HUES48 (cell line): Measurements from ENCODE around the gene HTR2A.

Experiments used
- H3K27ac ChIP-seq: one replicate; pipeline ENCODE4 v1.7.0; 2013; ENCODE audit warnings: low read depth, low read length, inconsistent platforms
- H3K27me3 ChIP-seq: 2 replicates; pipeline ENCODE4 v1.6.1; 2013; ENCODE audit warnings: mild to moderate bottlenecking, low read length; ENCODE audit not compliant: control insufficient read depth, insufficient read depth
- H3K36me3 ChIP-seq: 2 replicates; pipeline ENCODE4 v1.6.1; 2013; ENCODE audit warnings: low read length; ENCODE audit not compliant: control insufficient read depth, insufficient read depth
- H3K4me1 ChIP-seq: 2 replicates; pipeline ENCODE4 v1.6.1; 2013; ENCODE audit warnings: mild to moderate bottlenecking, low read length; ENCODE audit not compliant: control insufficient read depth, insufficient read depth
- H3K4me3 ChIP-seq: 2 replicates; pipeline ENCODE4 v1.5.1; 2013; ENCODE audit warnings: mild to moderate bottlenecking, low read depth, low read length
- H3K9ac ChIP-seq: 2 replicates; pipeline ENCODE4 v1.6.1; 2013; ENCODE audit warnings: mild to moderate bottlenecking, low read depth, low read length, moderate library complexity
- H3K9me3 ChIP-seq: 2 replicates; pipeline ENCODE4 v1.6.1; 2013; ENCODE audit warnings: low read length; ENCODE audit not compliant: control insufficient read depth, insufficient read depth

Gene HTR2A

DNA sequence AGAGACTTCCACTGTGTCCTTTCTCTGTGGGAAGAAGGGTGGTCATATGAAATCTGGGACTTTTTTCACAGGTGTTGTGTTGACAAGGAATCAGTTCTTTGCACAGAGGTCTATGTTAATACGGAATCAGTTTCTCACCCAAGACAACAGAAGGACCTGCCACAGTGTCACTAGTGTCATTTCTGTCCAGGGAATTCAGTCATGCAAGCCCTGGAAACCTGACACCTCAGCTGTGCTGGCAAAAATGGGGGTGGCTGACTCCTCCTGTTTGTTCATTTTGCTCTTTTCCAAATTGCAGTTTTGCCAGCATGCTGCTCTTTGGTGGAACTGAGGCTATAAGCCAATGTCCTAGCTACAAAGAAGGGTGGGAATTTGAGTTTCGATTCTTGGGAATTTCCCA, 50.1 kb downstream of the HTR2A start:
- Histone ChIP-seq H3K27ac (no peak overlapping the region), H3K9ac (no peak overlapping the region), H3K27me3 (no peaks in the 10 kb centered on the region), H3K9me3 (no peaks in the 10 kb centered on the region), H3K36me3 (no peaks in the 10 kb centered on the region), H3K4me1 (no peaks in the 10 kb centered on the region), H3K4me3 (no peak overlapping the region)

GRCh38 chr13:46845146-46845545, 51.7 kb downstream of the HTR2A start:
- H3K9me3 ChIP-seq, result no peaks in the 10 kb centered on the region
- H3K4me3 ChIP-seq, result no peak overlapping the region
- no peaks in the 10 kb centered on the region for H3K4me1 ChIP-seq
- H3K27me3 ChIP-seq, result no peaks in the 10 kb centered on the region
- no peak overlapping the region for H3K9ac ChIP-seq
- no peaks in the 10 kb centered on the region for H3K36me3 ChIP-seq
- H3K27ac ChIP-seq, result no peak overlapping the region

- H3K9ac ChIP-seq, result no peak overlapping the region
- H3K4me3 ChIP-seq, result no peak overlapping the region
- H3K9me3 ChIP-seq, result no peaks in the 10 kb centered on the region
- H3K4me1 ChIP-seq, result no peaks in the 10 kb centered on the region
- no peaks in the 10 kb centered on the region for H3K27me3 ChIP-seq
- no peak overlapping the region for H3K27ac ChIP-seq
- no peaks in the 10 kb centered on the region for H3K36me3 ChIP-seq
Measured at GRCh38 chr13:46844431-46844830, 52.4 kb downstream of the HTR2A start.

DNA sequence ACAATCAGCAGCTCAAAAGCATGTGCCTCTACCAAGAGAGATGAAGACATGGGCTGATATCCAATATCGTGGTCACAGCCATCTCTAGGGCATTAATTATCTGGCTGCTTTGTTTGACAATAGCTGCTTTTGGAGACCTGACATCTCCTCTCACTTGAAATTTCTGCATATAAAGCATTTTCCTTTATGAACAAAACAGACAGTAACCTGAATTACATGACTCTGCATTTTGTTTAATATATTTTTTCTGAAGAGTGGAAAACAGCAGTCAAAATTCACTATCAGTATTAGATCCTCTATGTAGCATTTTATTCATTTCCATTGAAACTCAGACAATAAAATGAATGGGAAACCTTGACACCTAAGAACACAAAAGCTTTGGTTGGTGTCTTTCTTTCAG, 57.5 kb downstream of the HTR2A start:
- Histone ChIP-seq H3K9ac (no peak overlapping the region), H3K4me1 (no peaks in the 10 kb centered on the region), H3K9me3 (0 out of 2 replicates have a peak, but pooled peaks cover 4% of the 10 kb centered on the region), H3K4me3 (no peak overlapping the region), H3K36me3 (no peaks in the 10 kb centered on the region), H3K27me3 (no peaks in the 10 kb centered on the region), H3K27ac (no peak overlapping the region)

DNA sequence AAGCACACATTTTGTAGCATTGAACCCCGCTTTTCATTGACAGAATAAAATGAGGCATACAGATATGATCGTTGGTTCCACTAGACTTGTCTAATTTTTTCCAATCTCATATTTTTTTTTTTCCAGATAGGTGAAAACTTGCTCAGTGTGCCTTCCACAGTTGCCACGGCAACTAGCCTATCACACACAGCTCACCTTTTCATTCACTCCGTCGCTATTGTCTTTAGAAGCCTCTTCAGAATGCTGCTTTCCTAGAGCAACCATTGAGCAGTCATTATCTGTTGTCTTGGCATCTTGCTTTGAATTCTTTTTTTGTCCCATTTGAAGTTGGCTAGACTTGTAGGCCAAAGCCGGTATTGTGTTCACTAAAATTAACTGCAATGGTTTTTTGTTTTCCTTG, 62.2 kb downstream of the HTR2A start:
- Histone ChIP-seq H3K9ac (no peak overlapping the region), H3K4me3 (no peak overlapping the region), H3K27me3 (no peaks in the 10 kb centered on the region), H3K27ac (no peak overlapping the region), H3K4me1 (no peaks in the 10 kb centered on the region), H3K36me3 (no peaks in the 10 kb centered on the region), H3K9me3 (0 out of 2 replicates have a peak, but pooled peaks cover 4% of the 10 kb centered on the region)

DNA sequence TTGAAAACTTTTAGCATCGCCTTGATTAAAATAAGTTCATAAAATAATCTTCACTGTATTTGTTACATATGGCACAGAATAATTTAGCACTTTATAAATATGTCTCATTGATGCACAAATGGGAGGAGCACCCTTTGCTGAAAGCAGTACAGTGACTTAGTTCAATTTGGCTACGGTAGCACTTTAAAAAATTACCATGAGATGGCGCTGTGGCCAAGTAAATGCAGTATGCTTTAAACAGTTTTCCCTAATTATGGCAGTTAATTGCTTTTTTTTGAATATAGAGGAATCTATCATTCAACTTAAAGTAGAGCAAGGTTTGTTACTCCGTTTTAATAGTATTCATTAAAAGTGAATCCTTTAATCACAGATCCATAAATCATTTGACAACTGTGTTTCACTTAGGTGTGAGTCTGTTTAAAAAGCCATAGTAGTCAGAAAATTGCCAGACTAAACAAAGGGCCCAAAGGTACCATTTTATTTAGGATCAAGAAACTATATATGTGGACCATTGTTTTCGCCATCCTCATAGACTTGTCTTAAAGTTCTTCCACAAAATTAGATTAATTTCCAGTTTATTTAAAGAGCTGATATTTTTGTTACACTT, 65.2 kb downstream of the HTR2A start:
- no peaks in the 10 kb centered on the region for H3K27me3 ChIP-seq
- H3K27ac ChIP-seq, result no peak overlapping the region
- H3K36me3 ChIP-seq, result no peaks in the 10 kb centered on the region
- no peak overlapping the region for H3K9ac ChIP-seq
- no peak overlapping the region for H3K4me3 ChIP-seq
- H3K4me1 ChIP-seq, result no peaks in the 10 kb centered on the region
- H3K9me3 ChIP-seq, result 0 out of 2 replicates have a peak, but pooled peaks cover 4% of the 10 kb centered on the region

GRCh38 chr13:46830405-46831005, 66.3 kb downstream of the HTR2A start:
- H3K9ac ChIP-seq, result no peak overlapping the region
- no peaks in the 10 kb centered on the region for H3K4me1 ChIP-seq
- H3K9me3 ChIP-seq, result 0 out of 2 replicates have a peak, but pooled peaks cover 4% of the 10 kb centered on the region
- no peak overlapping the region for H3K27ac ChIP-seq
- no peaks in the 10 kb centered on the region for H3K27me3 ChIP-seq
- no peaks in the 10 kb centered on the region for H3K36me3 ChIP-seq
- H3K4me3 ChIP-seq, result no peak overlapping the region

- no peak overlapping the region for H3K27ac ChIP-seq
- H3K36me3 ChIP-seq, result no peaks in the 10 kb centered on the region
- H3K9ac ChIP-seq, result no peak overlapping the region
- no peaks in the 10 kb centered on the region for H3K27me3 ChIP-seq
- H3K4me1 ChIP-seq, result no peaks in the 10 kb centered on the region
- H3K4me3 ChIP-seq, result no peak overlapping the region
- H3K9me3 ChIP-seq, result no peaks in the 10 kb centered on the region
Measured at GRCh38 chr13:46822551-46822950, 74.3 kb downstream of the HTR2A start.

- Histone ChIP-seq H3K27ac (no peak overlapping the region), H3K4me3 (no peak overlapping the region), H3K9ac (no peak overlapping the region), H3K9me3 (no peaks in the 10 kb centered on the region), H3K36me3 (no peaks in the 10 kb centered on the region), H3K4me1 (no peaks in the 10 kb centered on the region; the same call in 1 of the 2 replicates), H3K27me3 (no peaks in the 10 kb centered on the region)
Measured at GRCh38 chr13:46817838-46818476, 78.9 kb downstream of the HTR2A start.

- no peak overlapping the region for H3K27ac ChIP-seq
- no peaks in the 10 kb centered on the region; the same call in 1 of the 2 replicates for H3K4me1 ChIP-seq
- no peaks in the 10 kb centered on the region for H3K27me3 ChIP-seq
- no peaks in the 10 kb centered on the region for H3K36me3 ChIP-seq
- H3K9me3 ChIP-seq, result no peaks in the 10 kb centered on the region
- H3K9ac ChIP-seq, result no peak overlapping the region
- no peak overlapping the region for H3K4me3 ChIP-seq
Measured at GRCh38 chr13:46817095-46817494, 79.8 kb downstream of the HTR2A start.

DNA sequence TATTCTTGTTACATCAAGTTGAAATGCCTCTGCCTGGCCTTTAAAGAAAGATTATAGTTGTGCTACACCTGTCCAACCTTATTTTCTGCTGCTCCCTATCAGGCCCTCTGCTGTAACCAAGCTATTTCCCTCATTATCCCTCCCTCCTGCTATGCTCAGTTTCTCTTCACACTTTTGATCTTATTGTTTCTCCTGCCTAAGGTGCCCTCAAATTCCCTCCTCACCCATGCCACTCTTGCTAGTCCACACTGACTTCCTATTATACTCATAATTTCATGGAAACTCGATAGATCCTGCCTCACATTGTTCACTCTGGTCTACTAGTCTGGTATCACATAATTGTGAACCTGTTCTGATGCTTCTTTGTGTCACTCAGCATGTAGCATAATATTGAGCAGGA, 80.5 kb downstream of the HTR2A start:
- H3K27ac ChIP-seq, result no peak overlapping the region
- no peaks in the 10 kb centered on the region for H3K27me3 ChIP-seq
- no peaks in the 10 kb centered on the region for H3K9me3 ChIP-seq
- H3K4me1 ChIP-seq, result no peaks in the 10 kb centered on the region; the same call in 1 of the 2 replicates
- no peak overlapping the region for H3K4me3 ChIP-seq
- no peaks in the 10 kb centered on the region for H3K36me3 ChIP-seq
- H3K9ac ChIP-seq, result no peak overlapping the region
